Ovary (tissue), 3 donors: ENCODE results near the gene OAS3.

Source experiments
- CTCF ChIP-seq, 3 donors: fragments of 450-650 bp in 2 of 3; fragments of 200-600 bp in 1 of 3; IDR thresholded peaks; one replicate each; pipeline versions ENCODE4 v1.5.1 to v1.8.0; 2016 to 2022; ENCODE audit warnings: antibody characterized with exemption in 3 of 3, mild to moderate bottlenecking in 1 of 3
- EP300 ChIP-seq: sonication (generic); formaldehyde crosslinking; IDR thresholded peaks from one replicate; pipeline ENCODE4 v1.6.1; 2017; ENCODE audit warnings: antibody characterized with exemption
- donor health status: DM: no; HTN: no; CAD: no.

DNA sequence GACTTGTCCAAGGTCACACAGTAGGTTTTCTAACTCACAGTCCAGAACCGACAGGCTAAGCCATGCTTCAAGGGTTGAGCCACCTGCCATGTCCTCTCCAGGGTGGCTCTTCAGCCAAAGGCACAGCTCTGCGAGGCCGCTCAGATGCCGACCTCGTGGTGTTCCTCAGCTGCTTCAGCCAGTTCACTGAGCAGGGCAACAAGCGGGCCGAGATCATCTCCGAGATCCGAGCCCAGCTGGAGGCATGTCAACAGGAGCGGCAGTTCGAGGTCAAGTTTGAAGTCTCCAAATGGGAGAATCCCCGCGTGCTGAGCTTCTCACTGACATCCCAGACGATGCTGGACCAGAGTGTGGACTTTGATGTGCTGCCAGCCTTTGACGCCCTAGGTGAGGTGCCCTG lies 27.4 kb downstream of the OAS3 start:
- TF ChIP-seq EP300 (no peak), CTCF (IDR thresholded peaks at IDR 0.05) (no peak)
